PFSK-1 (cell line): ENCODE results near the gene OR52E1.

Experiments used
- POLR2AphosphoS5 ChIP-seq: IDR thresholded peaks from 2 replicates; pipeline ENCODE4 v1.6.1; 2012; ENCODE audit warnings: low read depth, mild to moderate bottlenecking, control low read depth, low read length, moderate library complexity
- REST ChIP-seq, 2 experiments: IDR thresholded peaks; 2 replicates each; pipeline versions ENCODE4 v1.6.1 to v1.8.0; 2011 to 2012; ENCODE audit warnings: low read depth in 2 of 2, low read length in 2 of 2, control low read depth in 1 of 2, inconsistent platforms in 1 of 2, mild to moderate bottlenecking in 1 of 2, moderate library complexity in 1 of 2; ENCODE audit not compliant: insufficient read depth in 1 of 2
- SIN3A ChIP-seq: IDR thresholded peaks from 2 replicates; pipeline ENCODE4 v1.6.1; 2012; ENCODE audit warnings: mild to moderate bottlenecking, low read length, moderate library complexity, borderline replicate concordance; ENCODE audit not compliant: insufficient read depth
- TAF1 ChIP-seq: IDR thresholded peaks from 2 replicates; pipeline ENCODE4 v1.6.1; 2012; ENCODE audit warnings: low read length, control low read depth, borderline replicate concordance; ENCODE audit not compliant: insufficient read depth

GRCh38 chr11:5083602-5084001 is 14.2 kb downstream of the OR52E1 start:
- TF ChIP-seq POLR2AphosphoS5 (no peak), REST (IDR thresholded peaks at IDR 0.05; ENCODE audit: insufficient read depth in 1 of 2, low read depth in 2 of 2, low read length in 2 of 2) (no peak), SIN3A (no peak), TAF1 (no peak)
